GM18868 (cell line): Measurements from ENCODE around the gene KCNAB2.
A peak's percentile ranks its signal among the peaks of the same experiment; 100 is the strongest.
"Not testable (repeated sequence)": the region's sequence is repeated elsewhere in the genome, so short reads cannot be mapped to it uniquely, and the experiment has no call there.

ENCODE experiments used
- ATAC-seq: cut with Tn5 transposase; IDR thresholded peaks from one replicate; pipeline ENCODE4 v1.9.1; 2021; ENCODE audit warnings: mild to moderate bottlenecking, moderate library complexity; ENCODE audit not compliant: unreplicated experiment

Gene KCNAB2

DNA sequence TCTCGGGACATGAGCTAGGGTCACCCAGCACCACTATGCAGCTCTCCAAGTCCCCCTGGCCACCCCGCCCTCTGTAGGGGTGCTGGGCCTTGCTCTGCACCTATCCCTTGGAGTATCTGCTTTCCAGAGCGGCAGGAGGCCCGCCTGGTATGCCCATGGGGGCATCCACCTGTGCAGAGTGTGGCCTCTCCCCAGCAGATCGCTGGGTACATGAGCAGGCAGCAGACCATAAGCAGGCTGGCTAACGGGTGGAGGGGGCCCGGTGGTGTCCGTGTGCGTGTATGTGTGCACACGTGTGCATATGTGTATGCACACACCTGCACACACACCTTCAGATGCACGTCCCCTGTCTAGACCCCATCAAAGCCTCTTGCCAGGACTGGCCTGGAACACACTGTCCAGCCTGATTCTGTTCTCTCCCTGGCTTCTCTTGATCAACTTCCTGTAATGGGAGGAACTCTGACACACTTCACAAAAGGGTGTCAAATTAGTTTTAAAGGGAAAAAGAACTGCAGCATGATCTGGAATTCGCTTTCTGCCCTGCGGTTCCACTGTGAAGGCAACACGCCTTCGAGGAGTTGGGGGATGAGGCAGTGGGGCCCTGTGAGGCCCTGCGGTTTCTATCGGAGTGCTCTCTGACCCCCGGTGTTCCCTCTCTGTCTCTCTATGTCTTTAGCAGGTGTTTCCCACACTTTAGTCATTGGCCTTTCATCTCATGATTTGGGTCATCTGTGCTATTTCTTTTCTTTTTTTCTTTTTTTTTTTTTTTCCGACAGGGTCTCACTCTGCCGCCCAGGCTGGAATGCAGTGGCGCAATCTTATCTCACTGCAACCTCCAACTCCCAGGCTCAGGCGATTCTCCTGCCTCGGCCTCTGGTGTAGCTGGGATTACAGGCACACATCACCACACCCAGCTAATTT is 36.3 kb upstream of the KCNAB2 start:
- no peak for ATAC-seq

DNA sequence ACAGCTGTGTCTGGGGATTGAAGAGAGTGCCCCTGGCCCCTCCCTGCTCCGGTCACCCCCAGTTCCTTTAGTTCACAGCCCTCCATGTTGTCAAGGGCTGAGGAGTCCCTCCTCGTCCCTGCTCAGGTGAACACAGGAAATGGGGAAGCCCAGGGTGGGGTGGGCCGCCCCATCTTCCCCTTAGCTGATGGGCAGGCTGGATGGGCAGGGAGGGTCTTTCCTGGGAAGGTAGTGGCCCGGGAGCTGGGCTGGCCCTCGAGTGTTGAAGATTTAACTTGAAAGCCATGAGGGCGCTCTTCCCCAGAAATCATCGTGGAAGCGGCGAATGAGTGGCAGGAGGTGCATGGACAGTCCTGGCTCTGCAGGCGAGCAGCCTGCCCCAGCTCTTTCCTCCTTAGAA is 35.1 kb upstream of the KCNAB2 start:
- no peak for ATAC-seq

DNA sequence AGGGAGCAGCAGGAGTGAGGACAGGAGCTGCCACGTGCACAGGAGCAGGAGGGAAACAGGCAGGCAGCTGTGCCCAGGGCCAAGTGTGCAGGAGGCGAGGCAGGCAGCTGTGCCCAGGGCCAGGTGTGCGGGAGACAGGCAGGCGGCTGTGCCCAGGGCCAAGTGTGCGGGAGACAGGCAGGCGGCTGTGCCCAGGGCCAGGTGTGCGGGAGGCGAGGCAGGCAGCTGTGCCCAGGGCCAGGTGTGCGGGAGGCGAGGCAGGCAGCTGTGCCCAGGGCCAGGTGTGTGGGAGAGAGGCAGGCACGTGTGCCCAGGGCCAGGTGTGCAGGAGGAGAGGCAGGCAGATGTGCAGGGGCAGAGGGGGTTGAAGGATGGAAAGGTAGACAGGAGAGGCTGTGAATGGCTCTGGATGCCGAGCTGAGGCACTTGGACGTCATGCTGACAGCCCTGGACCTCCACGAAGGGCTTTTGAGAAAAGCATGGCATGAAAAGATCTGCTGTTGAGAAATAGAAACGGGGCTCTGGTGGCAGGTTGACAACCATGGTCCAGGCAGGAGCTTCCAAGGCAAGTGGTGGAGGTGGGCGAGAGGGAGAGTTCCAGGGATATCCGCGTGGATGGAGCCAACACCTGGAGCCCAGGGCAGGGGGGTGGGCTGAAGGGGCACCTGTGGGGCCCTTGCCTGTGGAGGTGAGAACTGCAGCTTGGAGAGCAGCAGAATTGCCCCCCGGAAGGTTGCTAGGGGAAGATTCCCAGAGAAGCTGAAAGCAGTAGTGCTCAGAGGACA is 34.3 kb upstream of the KCNAB2 start:
- no peak for ATAC-seq

DNA sequence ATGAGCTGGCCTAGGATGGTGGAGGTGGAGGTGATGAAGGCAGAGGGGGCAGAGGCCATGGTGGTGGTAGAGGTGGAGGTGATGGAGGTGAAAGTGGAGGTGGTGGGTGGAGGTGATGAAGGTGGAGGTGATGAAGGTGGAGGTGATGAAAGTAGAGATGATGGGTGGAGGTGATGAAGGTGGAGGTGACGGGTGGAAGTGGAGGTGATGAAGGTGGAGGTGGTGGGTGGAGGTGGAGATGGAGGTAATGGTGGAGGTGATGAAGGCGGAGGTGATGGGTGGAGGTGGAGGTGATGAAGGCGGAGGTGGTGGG is 33.8 kb upstream of the KCNAB2 start:
- ATAC-seq: no peak

DNA sequence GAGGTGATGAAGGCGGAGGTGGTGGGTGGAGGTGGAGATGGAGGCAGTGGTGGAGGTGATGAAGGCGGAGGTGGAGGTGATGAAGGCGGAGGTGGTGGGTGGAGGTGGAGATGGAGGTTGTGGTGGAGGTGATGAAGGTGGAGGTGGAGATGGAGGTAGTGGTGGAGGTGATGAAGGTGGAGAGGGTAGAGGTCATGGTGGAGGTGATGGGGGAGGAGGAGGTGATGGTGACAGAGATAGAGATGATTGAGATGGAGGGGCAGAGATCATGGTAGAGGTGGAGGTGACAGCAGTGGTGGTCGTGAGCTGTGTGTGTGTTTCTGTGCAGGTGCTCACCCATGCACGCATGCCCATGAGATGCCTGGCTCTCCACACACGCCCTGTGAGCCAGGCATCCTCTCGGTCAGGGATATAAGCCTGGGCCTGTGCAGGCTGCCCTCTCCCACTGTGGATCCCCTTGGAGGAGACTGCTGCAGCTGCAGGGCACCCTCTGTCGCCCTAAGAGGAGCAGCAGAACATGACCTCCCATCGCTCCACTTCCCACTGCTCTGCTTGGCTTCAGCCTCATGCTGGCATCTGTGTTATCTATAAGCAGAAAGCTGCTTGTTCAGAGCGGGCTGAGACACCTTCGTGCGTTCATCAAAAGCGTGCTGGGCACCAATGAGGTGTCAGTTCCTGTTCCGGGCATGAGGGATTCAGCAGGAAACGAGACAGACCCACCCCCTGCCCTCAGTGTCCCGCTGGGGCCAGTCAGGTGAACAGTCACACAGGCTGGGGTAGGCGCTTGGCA is 33.0 kb upstream of the KCNAB2 start:
- no peak for ATAC-seq

DNA sequence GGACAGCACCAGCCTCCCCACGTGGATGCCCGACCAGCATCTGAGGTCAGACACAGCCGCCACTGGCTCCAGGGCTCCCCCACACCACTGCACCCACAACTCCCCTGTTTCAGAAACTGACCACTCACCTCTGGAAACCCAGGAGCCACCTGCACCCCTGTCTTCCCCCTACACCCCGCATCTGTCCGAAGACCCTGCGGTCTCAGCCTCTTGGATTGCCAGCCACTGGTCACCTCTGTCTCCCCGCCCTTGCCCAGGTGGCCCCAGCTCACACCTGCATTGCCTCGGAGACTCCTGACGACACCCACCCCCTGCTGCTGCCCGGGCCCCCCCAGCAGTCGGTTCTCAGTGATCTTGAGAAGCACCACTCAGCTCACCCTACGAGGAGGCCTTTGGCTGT is 32.2 kb upstream of the KCNAB2 start:
- ATAC-seq: no peak

DNA sequence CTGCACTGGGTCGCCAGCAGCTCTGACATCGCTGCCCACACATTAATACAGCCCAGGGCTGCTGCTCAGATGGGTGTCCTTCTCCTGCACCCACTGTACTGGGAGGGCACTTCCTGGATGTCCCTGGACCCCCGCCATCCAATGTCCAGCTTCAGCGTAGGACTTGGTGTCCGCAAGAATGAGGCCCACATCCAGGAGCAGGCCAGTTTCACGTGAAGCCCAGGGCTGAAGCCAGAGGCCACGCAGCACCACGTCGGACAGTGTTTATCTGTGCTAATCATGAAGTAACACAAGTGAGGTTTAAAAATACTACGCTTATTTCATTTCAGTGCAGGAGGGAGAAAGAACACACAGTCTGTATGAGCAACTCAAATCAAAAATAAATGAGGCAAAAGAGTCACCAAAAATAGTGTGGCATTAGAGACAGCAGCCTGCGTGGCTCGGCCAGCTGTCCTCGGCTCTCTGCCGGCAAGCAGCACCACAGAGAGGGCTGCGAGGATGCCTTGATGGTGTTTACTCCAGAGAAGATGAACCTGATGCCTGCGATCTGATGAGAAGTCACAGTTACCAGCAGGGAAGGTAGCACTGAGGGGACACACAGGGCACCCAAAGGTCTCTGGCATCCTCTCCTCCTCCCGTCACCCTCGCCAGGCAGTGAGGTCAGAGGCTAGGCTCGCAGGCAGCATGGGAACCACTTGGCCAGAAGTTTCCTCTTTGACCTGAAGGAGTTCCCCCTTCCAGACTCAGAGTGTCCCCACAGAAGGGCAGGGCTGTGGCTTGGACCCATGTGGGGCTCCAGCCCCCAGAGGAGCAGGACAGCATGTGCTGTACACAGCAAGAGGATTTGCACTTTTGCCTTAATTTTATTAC is 31.3 kb upstream of the KCNAB2 start:
- ATAC-seq: no peak

DNA sequence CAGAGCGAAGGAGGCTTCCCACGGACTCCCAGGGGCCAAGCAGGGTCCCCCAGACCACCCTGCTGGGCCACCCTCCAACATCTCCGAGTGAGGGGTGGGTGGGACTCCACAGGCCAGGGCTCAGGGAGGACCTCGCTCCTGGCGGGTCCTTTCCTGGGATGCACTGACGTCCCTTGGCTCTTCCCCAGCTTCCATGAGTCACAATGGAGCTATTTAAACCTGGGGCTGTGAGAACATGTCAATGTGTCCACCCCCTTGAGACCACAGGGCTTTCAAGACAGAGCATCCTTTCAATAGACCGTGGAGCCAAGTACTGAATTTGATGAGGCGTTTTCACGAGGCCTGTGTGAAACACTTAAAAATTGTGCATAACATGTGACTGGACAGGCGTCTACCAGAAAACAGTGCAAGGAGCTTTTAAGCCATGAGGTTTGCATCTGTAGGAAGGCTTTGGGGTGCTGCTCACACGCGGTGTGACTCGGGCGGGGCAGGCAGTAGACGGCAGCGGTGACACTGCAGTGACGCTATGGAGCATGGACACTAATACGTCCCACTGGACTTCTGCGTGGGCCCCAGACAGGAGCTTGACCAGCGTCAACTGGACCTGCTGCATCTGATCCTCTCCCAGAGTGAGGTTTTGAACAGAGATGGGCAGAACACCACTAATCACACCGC is 29.4 kb upstream of the KCNAB2 start:
- ATAC-seq: no peak

DNA sequence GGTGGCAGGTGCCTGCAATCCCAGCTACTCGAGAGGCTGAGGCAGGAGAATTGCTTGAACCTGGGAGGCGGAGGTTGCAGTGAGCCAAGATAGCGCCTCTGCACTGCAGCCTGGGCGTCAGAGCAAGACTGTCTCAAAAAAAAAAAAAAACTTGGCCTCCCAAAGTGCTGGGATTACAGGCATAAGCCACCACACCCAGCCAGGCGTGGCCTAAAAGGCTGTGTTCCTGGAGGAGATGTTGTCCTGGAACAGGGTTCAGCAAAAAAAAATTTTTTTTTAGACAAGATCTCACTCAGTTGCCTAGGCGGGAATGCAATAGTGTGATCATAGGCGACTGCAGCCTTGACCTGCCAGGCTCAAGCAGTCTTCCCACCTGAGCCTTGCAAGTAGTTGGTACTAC is 28.0 kb upstream of the KCNAB2 start:
- not testable (repeated sequence) for ATAC-seq

DNA sequence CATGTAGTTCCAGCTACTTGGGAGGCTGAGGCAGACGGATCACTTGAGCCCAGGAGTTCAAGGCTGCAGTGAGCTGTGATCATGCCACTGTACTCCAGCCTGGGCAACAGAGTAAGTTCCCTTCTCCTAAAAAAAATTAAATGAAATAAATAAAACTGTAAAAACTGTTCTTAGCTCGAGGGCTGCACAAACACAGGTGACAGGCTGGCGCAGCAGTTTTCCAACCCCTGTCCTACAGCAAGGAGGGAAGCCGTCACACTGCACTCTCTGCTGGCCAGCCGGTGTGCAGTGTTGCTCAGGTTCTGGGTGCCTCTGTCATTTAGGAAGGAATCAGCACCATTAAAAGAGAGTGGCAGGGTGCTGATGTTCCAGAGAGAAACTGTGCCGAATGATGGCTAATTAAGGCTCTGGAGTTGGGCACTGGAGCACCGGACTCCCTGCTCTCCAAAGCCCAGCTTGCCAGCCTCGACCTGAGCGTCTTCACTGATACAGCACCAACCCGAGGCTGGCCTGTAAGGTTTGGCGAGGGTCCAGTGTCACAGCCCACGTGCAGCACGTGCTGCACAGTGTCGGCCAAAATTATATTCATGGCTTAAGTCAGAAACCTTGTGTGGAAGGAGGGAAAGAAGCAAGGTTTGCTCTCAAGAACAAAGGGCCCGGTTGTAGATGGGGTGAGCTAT is 26.4 kb upstream of the KCNAB2 start:
- ATAC-seq: no peak

DNA sequence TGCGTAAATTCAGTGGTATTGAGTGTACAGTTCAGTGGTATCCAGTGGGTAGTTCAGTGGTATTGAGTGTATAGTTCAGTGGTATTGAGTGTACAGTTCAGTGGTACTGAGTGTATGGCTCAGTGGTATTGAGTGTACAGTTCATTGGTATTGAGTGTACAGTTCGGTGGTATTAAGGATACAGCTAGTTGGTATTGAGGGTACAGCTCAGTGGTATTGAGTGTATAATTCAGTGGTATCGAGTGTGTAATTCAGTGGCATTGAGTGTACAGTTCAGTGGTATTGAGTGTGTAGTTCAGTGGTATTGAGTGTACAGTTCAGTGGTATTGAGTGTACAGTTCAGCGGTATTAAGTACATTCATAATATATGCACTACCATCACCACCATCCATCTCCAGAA is 23.5 kb upstream of the KCNAB2 start:
- ATAC-seq: no peak

DNA sequence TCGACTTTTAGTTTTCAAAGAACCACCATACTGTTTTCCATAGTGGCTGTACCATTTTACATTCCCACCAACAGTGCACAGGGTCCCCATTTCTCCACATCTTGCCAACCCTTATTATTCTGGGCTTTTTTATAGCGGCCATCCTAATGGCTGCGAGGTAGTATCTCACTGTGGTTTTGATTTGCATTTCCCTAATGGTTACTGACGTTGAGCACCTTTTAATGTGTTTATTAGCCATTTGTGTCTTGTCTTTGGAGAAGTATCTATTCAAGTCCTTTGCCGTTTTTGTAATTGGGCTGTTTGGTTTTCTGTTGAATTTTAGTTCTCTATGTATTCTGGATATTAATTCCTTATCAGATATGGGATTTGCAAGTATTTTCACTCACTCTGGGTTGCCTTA is 22.3 kb upstream of the KCNAB2 start:
- ATAC-seq: no peak

DNA sequence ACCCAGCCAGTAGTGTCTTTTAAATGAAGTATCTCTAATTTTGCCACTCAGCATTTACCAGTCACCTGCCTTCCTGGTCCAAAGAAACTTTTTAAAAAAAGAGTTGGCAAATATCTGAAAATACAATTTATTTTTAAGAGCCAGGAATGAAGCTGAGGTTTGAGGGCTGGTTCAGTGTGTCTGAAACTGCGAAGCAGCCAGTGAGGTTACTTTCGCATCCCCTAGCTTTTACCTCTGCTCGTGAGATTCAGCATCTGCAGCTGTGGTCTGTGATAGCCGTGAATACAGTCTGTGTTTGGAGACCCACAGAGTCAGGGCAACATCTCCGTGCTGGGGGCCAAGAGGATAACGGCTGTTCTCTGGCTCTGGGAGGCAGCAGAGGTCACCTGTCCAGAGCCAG is 21.3 kb upstream of the KCNAB2 start:
- peak; percentile 30 for ATAC-seq

DNA sequence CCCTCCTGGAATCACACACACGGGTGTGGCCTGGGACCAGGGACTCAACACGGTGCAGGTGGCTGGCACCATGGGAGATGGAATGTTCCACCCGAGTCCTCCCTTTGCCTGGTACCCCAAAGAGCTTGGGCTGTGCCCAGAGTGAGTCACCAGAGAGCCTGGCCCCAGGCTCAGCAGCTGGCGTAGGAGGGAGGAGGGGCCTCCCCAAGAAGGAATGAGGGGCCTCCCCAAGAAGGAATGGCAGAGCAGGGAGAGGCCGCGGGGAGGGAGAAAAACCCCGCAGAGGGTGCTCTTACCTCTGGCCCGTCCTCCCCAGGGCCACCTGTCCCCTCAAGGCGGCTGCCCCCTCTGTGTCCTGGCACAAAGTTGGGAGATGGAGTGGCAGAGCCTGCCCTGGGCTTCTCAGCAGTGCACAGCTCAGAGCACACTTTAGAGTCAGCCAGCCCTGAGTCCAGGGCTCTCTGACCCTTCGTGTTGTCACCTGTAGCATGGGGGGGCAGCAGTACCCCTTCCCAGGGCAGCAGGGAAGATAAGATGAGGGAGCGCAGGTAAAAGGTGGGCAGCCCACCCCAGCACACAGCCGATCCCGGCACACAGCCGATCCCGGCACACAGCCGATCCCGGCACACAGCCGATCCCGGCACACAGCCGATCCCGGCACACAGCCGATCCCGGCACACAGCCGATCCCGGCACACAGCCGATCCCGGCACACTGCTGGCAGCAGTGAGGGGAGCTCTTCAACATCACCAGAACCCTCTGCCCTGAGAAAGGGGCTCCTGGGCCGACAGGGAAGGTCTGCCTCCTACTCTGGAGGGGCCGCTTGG is 20.2 kb upstream of the KCNAB2 start:
- no peak for ATAC-seq

DNA sequence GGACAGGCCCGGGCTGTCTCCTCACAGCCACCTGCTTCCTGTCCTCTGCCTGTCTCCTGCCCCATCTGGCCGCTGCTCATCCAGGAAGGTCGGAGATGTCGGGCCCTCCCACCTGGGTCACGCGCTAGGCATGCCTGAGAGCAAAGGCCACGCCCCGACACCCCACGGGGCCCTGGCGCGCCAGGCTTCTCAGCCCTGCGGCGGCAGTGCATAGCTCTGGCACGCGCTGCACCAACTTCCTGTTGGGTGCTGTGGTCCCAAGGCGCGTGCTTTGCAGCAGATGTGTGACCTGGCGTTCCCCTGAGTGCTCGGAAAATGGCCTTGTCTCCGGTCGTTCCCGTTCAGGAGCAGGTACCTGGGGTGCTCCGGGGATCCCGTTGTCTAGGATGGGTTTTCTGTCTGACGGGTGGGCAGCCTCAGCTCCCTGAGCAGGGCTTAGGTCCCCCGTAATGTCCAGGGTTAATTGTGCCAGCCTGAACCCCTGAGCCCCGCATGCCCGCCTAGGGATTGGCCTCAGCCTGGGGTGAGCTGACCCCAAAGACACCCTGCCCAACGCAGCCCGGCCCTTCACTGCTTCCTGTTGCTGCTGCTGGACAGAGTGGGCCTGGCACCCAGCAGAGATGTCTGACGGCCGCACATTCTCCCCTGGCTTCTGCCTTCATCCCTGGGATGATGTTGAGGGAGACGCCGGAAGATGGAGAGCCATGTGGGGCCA is 19.4 kb upstream of the KCNAB2 start:
- peak; percentile 76 for ATAC-seq

DNA sequence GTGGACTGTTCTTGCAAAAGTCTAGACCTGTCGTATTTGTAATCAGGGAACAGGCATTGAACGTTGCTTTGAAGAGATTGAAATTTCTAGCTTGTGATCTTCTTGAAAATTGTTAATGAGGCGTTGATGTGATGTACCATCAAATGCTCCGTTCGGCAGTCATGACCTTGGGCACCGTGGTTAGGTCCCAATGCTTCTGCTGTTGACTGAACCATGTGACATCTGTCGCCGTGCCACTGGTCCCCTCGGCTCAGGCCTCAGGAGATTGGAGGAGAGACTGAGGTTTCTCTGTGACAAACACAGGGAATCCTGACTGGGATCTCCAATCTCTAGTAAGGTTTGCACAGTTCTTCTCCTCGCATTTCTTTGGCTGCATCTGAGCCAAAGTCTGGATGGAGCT is 18.1 kb upstream of the KCNAB2 start:
- no peak for ATAC-seq

DNA sequence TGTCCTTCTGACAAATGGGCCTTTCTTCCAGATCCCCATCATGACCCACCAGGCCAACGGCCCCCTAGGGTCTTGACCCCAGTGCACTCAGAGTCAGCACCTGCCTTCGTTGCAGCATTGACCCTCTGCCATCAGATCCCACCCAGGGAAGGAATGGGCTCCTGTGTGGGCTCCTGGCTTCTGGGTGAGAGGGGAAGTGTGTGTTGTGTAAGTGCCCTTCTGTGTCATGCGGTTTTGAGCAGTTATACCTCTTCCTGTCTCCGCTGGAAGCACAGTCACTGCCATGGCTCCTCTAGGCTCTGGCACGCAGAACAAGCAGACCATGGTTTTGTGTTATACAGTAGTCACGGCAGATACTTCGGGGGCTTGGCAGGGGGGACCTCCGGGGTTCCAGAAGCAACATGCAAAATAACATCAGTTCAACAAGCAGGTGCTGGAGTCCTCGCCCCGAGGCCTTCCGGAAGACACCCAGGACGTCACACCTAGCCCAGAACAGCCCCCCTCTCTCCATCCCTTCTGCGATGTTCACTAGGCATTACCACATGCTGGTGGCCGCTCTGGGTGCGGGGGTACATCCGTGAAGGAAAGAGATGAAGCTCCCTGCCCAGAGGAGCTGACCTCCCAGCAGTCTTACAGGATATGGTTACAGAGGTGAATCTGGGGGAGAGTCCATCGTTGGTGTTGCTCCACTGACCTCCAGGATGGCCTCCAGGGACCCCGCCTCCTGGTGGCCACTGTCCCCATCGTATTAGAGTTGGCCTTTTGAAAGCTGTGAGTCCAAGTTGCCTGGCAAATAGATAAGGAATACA is 17.4 kb upstream of the KCNAB2 start:
- ATAC-seq: peak; percentile 38
